GM18526 (cell line): ENCODE measurements around the gene CLEC16A.

Experiments
- POLR2A ChIP-seq: IDR thresholded peaks from 3 replicates; pipeline ENCODE4 v1.6.1; 2011; ENCODE audit not compliant: insufficient read length; ENCODE audit errors: extremely low read depth

Gene CLEC16A

GRCh38 chr16:11023262-11024039, 79.1 kb downstream of the CLEC16A start:
- TF ChIP-seq POLR2A, result no peak

- no peak for TF ChIP-seq POLR2A
Observed at GRCh38 chr16:11024333-11025053, 80.1 kb downstream of the CLEC16A start.

GRCh38 chr16:11025120-11025531, 80.8 kb downstream of the CLEC16A start:
- no peak for TF ChIP-seq POLR2A

GRCh38 chr16:11029948-11030347, 85.6 kb downstream of the CLEC16A start:
- no peak for TF ChIP-seq POLR2A

- TF ChIP-seq POLR2A, result no peak
Observed at GRCh38 chr16:11030990-11031510, 86.7 kb downstream of the CLEC16A start.

- no peak for TF ChIP-seq POLR2A
Observed at GRCh38 chr16:11032000-11032921, 87.9 kb downstream of the CLEC16A start.

GRCh38 chr16:11032922-11033291, 88.5 kb downstream of the CLEC16A start:
- no peak for TF ChIP-seq POLR2A

GRCh38 chr16:11033629-11034420, 89.5 kb downstream of the CLEC16A start:
- TF ChIP-seq POLR2A, result no peak

GRCh38 chr16:11034481-11034931, 90.1 kb downstream of the CLEC16A start:
- no peak for TF ChIP-seq POLR2A

- TF ChIP-seq POLR2A, result no peak
Observed at GRCh38 chr16:11035096-11035495, 90.7 kb downstream of the CLEC16A start.

GRCh38 chr16:11036040-11036439, 91.7 kb downstream of the CLEC16A start:
- TF ChIP-seq POLR2A, result no peak

GRCh38 chr16:11036868-11037410, 92.6 kb downstream of the CLEC16A start:
- no peak for TF ChIP-seq POLR2A

GRCh38 chr16:11038305-11038704, 93.9 kb downstream of the CLEC16A start:
- no peak for TF ChIP-seq POLR2A

- TF ChIP-seq POLR2A, result no peak
Observed at GRCh38 chr16:11038777-11039176, 94.4 kb downstream of the CLEC16A start.
